Ovary (tissue), 9 donors: ENCODE measurements around the gene ETNK2. TPM values are rescaled to one million over a fixed set of nuclear protein-coding genes. Genes with fewer than 3 reads are reported as not detected.

Experiments used
- DNase-seq, 5 donors: peaks; one replicate each; pipeline ENCODE4 v3.0.0-alpha.2; 2019 to 2020
- H3K27ac ChIP-seq, 2 donors: fragments of 200-600 bp; one replicate each; pipeline versions ENCODE4 v1.5.1 to v1.8.0; 2019 to 2022
- H3K27me3 ChIP-seq: fragments of 200-600 bp; one replicate; pipeline ENCODE4 v1.8.0; 2022
- H3K36me3 ChIP-seq: fragments of 200-600 bp; sonication (generic); one replicate; pipeline ENCODE4 v1.5.1; 2019
- H3K4me1 ChIP-seq: one replicate; pipeline ENCODE4 v1.8.1; 2013; ENCODE audit warnings: mild to moderate bottlenecking, moderate library complexity; ENCODE audit not compliant: insufficient read depth
- H3K4me3 ChIP-seq: fragments of 200-600 bp; sonication (generic); one replicate; pipeline ENCODE4 v1.5.1; 2017
- H3K9me3 ChIP-seq, 2 donors: fragments of 200-600 bp in 1 of 2; sonication (generic) in 1 of 2; one replicate each; pipeline versions ENCODE4 v1.5.1 to v1.8.1; 2013 to 2019; ENCODE audit warnings: mild to moderate bottlenecking in 1 of 2, moderate library complexity in 1 of 2
- CTCF ChIP-seq, 3 donors: fragments of 450-650 bp in 2 of 3; fragments of 200-600 bp in 1 of 3; IDR thresholded peaks; one replicate each; pipeline versions ENCODE4 v1.5.1 to v1.8.0; 2016 to 2022; ENCODE audit warnings: antibody characterized with exemption in 3 of 3, mild to moderate bottlenecking in 1 of 3
- EP300 ChIP-seq: sonication (generic); formaldehyde crosslinking; IDR thresholded peaks from one replicate; pipeline ENCODE4 v1.6.1; 2017; ENCODE audit warnings: antibody characterized with exemption
- POLR2A ChIP-seq: fragments of 450-650 bp; IDR thresholded peaks from one replicate; pipeline ENCODE4 v1.6.1; 2017; ENCODE audit warnings: antibody characterized with exemption, mild to moderate bottlenecking, moderate library complexity
- WGBS, 3 donors: extraction: QIAGEN DNeasy Blood & Tissue Kit in 1 of 3; methylation state at CpG; one replicate each; pipeline versions ENCODE4 v1.1.5 to v1.1.7; 2013 to 2017; 5-methylcytosine and 5-hydroxymethylcytosine counted together
- intact Hi-C, 4 donors: fragments of 100-400 bp; cut with DNase I; formaldehyde crosslinking; loops; one replicate each; pipeline versions ENCODE4 v1.11.0 to v1.15.1; 2022 to 2023
- polyA plus RNA-seq, 2 donors: library from polyadenylated mRNA; stranded (reverse); fragments of 200-250 nt in 1 of 2; fragments of 350-450 nt in 1 of 2; fragmentation: Illumina TruSeq in 1 of 2; extraction: RNeasy Lipid Tissue Mini Kit (QIAGEN cat#74804) in 1 of 2; gene quantifications; one replicate each; pipeline ENCODE4 v1.2.3, GENCODE V29; 2013 to 2014
- total RNA-seq, 7 donors: library from RNA; depleted of rRNA in 2 of 7; stranded (reverse); fragments of >200 nt in 2 of 7; fragmentation: NEBNext Ultra II Directional in 3 of 7; extraction: Animal tissue kit (Norgen Biotek cat#: 25700) in 3 of 7; gene quantifications; one replicate each; pipeline versions ENCODE4 v1.1.0 to v1.2.4, GENCODE V29; 2016 to 2023
- donor health status: DM: no; HTN: no; CAD: no; lungs with moderate emphysema.
- donor health status: DM: no; HTN: no; CAD: no.
- donor health status: Bipolar disorder and iron deficiency.
- donor health status: DM: yes; HTN: yes; CAD: no.
- donor health status: DM: no; HTN: no; CAD: no.
- donor health status: DM: yes; HTN: yes; CAD: no.

ETNK2 gene
- total and polyA plus RNA-seq, 9 donors, result 16.3 to 60.9 (median 40.3) TPM

GRCh38 chr1:204194080-204194479, 42.2 kb upstream of the ETNK2 start:
- peak in 1 of 5 donors; percentile 12 for DNase-seq
- H3K36me3 ChIP-seq, result no peaks in the 10 kb centered on the region
- H3K4me1 ChIP-seq, result peaks cover 10% of the 10 kb centered on the region
- whole genome bisulfite sequencing, 3 donors, result 78 to 85% (median 79%) methylated on average over 2 of the region's 2 CpGs
- no peaks in the 10 kb centered on the region for H3K27me3 ChIP-seq
- TF ChIP-seq POLR2A (no peak), EP300 (no peak), CTCF (IDR thresholded peaks at IDR 0.05) (no peak)
- no peak overlapping the region for H3K4me3 ChIP-seq
- no peaks in the 10 kb centered on the region for H3K9me3 ChIP-seq
- no peak overlapping the region for H3K27ac ChIP-seq
- intact Hi-C loops, result no loop called here

- no peaks in the 10 kb centered on the region for H3K36me3 ChIP-seq
- no peak overlapping the region for H3K27ac ChIP-seq
- peaks cover 3% of the 10 kb centered on the region for H3K4me1 ChIP-seq
- intact Hi-C loops, result no loop called here
- H3K4me3 ChIP-seq, result no peak overlapping the region
- no peaks in the 10 kb centered on the region for H3K27me3 ChIP-seq
- TF ChIP-seq CTCF (IDR thresholded peaks at IDR 0.05) (no peak), EP300 (no peak), POLR2A (no peak)
- WGBS, 3 donors, result 69 to 84% (median 73%) methylated on average over 3 of the region's 3 CpGs
- DNase-seq, result no peak
- no peaks in the 10 kb centered on the region for H3K9me3 ChIP-seq
Measured at GRCh38 chr1:204192589-204193352, 40.9 kb upstream of the ETNK2 start.

GRCh38 chr1:204192046-204192445, 40.2 kb upstream of the ETNK2 start:
- Histone ChIP-seq H3K27ac (no peak overlapping the region), H3K4me3 (no peak overlapping the region), H3K27me3 (no peaks in the 10 kb centered on the region), H3K4me1 (peaks cover 3% of the 10 kb centered on the region), H3K36me3 (no peaks in the 10 kb centered on the region), H3K9me3 (no peaks in the 10 kb centered on the region)
- DNase-seq, result no peak
- 90 to 98% (median 97%) methylated on average over 2 of the region's 2 CpGs for WGBS, 3 donors
- intact Hi-C loops, result no loop called here
- TF ChIP-seq CTCF (IDR thresholded peaks at IDR 0.05) (no peak), EP300 (no peak), POLR2A (no peak)

GRCh38 chr1:204191456-204191855, 39.6 kb upstream of the ETNK2 start:
- H3K4me3 ChIP-seq, result no peak overlapping the region
- TF ChIP-seq POLR2A, result no peak
- no peak for TF ChIP-seq EP300
- TF ChIP-seq CTCF (IDR thresholded peaks at IDR 0.05), result no peak
- H3K27me3 ChIP-seq, result no peaks in the 10 kb centered on the region
- no peaks in the 10 kb centered on the region for H3K9me3 ChIP-seq
- peaks cover 3% of the 10 kb centered on the region for H3K4me1 ChIP-seq
- DNase-seq, result peak in 1 of 5 donors; percentile 35
- H3K27ac ChIP-seq, result no peak overlapping the region
- 80 to 94% (median 83%) methylated on average over 7 of the region's 7 CpGs for WGBS, 3 donors
- H3K36me3 ChIP-seq, result no peaks in the 10 kb centered on the region
- intact Hi-C loops, result no loop called here
